ENCODE measurements around the gene NEUROG1.
A peak's percentile ranks its signal among the peaks of the same experiment; 100 is the strongest.

Gene NEUROG1

DNA sequence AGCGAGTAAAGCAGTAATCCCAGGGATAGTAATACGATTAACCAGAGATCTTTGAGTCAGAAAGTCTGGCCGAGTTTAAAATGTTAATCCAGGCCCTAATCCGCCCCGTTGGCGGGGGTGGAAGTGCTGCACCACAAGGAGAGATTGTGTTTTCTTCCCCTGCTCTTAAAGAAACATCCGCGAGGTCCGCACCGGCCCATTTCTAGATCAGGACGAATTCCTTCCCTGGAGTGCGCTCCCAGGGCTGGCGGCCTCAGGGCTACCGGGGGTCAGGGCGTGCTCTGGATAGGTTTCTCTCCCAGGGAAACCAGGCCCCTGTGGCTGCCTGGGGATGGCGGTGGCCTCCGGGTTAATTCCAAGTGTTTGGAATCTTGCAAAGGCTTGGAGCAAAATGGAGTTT, 9.3 kb upstream of the NEUROG1 start:
- no peak for DNase-seq (ENCODE audit: low read depth)
- H3K4me3 ChIP-seq (ENCODE audit: low read length), result no peak overlapping the region
- TF ChIP-seq, protein P1, sequence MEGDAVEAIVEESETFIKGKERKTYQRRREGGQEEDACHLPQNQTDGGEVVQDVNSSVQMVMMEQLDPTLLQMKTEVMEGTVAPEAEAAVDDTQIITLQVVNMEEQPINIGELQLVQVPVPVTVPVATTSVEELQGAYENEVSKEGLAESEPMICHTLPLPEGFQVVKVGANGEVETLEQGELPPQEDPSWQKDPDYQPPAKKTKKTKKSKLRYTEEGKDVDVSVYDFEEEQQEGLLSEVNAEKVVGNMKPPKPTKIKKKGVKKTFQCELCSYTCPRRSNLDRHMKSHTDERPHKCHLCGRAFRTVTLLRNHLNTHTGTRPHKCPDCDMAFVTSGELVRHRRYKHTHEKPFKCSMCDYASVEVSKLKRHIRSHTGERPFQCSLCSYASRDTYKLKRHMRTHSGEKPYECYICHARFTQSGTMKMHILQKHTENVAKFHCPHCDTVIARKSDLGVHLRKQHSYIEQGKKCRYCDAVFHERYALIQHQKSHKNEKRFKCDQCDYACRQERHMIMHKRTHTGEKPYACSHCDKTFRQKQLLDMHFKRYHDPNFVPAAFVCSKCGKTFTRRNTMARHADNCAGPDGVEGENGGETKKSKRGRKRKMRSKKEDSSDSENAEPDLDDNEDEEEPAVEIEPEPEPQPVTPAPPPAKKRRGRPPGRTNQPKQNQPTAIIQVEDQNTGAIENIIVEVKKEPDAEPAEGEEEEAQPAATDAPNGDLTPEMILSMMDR (IDR thresholded peaks at IDR 0.05; ENCODE audit: insufficient read depth, low read depth, low read length, missing control alignments), result no peak

DNA sequence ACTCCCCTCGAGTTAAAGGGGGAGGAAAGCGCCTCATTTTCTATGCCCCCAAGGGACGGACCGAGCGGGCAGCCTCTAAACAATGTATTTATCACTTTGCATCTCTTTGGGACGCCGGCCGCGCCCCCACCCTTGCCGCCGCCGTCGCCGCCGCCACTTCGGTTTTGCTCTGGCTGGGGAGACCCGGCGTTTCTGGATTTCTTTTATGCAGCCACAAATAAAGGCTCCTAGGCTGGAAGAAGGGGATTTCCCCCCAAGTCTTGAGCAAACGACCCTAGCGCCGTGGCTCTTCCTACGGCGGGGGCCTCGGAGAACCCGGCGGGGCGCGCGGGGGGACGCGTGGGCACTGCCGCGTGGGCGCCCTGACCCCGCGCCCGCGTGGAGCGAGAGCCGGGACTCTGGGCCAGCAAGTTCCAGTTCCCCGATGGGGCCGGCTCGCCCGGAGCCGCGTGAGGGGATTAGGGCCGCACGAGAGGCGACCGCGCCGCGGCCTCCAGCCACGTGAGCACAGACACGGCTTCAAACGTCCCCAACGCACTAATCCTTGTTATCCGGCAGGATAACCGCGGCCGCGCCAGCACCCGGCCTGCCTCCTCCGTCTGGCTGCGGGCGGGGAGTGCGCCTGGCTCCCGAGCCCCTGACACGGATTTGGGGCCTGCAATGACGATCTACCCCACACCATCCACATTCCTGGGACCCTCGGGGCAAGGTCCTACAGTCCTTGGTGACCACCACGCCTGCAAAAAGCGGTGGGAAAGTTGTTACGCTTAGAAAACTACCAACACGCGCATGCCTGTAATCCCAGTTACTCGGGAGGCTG, 7.9 kb upstream of the NEUROG1 start:
- peak overlapping the region; percentile 23 for H3K4me3 ChIP-seq (ENCODE audit: low read length)
- DNase-seq (ENCODE audit: low read depth), result peak; percentile 15

DNA sequence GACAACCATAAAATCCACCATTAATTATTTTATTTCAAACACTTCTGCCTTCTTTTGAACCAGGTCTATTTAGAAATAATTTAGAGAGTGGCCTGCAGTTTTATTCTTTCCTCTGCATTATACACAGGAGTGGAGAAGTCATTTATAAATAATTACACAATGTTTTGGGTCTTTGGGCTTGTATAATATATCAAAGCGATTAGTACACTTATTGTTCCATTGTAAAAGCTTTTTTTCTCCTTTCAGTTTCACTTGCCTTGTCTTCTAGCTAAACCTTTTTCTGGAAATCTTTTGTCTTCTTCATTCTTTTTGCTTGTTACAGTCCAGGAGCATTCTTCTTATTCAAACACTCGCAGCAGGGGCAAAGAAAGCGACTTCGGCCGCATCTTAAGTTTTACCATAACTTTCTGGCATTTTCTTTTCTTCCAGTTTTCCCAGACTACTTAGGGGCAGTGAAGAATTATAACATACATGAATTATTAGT, 7.3 kb upstream of the NEUROG1 start:
- TF ChIP-seq, protein P1 (IDR thresholded peaks at IDR 0.05; ENCODE audit: insufficient read depth, low read depth, low read length, missing control alignments), result no peak
- no peak for DNase-seq (ENCODE audit: low read depth)
- no peak overlapping the region for H3K4me3 ChIP-seq (ENCODE audit: low read length)

More for the DNA sequence above, 7.9 kb upstream of the NEUROG1 start:
- TF ChIP-seq, protein P1 (IDR thresholded peaks at IDR 0.05; ENCODE audit: insufficient read depth, low read depth, low read length, missing control alignments), result no peak

DNA sequence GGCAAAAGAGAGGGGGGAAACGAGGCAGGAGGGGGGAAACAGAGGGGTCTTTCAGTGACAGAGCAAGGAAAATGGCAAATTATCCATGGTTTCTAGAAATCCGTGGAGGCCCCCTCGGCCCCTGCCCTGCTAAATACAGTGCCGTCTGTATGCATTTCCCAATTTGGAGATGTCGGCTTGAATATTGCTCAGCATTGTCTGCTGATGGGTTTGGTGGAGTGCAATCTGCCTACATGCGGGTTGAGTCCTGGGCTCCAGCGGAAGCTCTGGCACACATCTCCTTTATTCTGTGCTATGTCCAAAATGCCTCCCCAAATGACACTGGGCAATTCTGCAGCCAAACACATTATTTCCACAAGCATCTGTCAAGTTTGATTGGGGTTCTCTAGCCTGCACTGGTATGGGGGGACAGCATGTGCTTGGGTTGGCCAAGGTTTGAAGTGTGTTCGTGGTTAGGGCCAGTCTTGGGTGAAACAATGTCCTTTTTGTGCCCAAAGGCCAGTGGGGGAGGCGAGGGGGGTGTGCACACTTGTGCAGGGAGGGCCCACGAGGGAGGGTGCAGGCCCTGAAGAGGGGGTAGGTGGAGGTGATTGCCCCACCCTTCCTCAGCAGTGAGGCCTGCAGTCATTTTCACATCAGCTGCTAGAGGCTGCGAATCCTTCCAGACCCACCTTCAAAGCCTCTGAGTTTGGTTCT, 6.2 kb upstream of the NEUROG1 start:
- TF ChIP-seq, protein P1 (IDR thresholded peaks at IDR 0.05; ENCODE audit: insufficient read depth, low read depth, low read length, missing control alignments), result no peak
- DNase-seq (ENCODE audit: low read depth), result no peak
- no peak overlapping the region for H3K4me3 ChIP-seq (ENCODE audit: low read length)

DNA sequence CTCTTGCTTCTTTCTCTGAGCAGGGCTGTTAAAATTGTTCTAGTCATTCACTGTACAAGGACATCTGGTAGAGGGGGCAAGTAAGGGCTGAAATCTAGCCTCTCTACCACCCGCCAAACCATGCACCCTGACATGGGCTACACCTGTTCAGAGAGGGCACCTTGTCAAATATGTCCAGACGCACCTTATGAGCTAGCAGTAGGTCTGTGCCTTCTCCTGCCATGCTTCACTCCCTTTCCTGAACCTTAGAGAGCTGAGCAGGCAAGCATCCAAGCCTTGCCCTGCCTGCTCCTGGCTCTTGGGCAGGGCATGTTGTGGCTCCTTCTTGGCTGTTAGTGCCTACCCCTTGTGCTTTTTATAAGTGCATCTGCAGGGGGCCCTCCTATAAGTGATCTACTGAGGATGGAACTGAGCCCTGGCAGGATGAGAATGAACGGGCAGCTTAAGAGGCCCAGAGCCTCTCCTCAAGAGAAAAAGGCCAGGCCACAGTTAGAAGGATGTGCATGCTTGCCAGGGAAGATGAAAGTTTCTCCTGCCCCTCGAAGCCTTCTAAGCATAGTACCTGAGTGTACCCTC, 3.8 kb upstream of the NEUROG1 start:
- TF ChIP-seq, protein P1 (IDR thresholded peaks at IDR 0.05; ENCODE audit: insufficient read depth, low read depth, low read length, missing control alignments), result no peak
- H3K4me3 ChIP-seq (ENCODE audit: low read length), result no peak overlapping the region
- no peak for DNase-seq (ENCODE audit: low read depth)

DNA sequence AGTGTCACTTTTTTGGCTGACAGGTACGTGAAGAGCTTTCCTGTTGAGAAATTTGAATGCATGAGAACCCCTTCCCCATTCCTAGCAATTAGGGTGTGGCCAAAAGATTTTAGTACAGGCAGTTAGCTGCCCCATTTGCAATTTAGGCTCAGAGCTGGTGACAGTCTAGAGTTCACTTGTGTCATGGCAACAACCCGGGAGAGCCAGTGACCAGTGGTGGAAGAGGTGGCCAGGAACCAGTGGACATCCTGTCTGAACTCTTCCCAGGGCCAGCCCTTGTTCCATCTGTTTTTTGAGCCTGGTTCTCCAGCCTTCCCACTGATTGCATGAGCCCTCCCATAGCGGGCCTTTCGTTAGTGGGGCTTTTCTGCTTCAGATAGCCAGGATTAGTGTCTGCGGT, 2.5 kb upstream of the NEUROG1 start:
- no peak overlapping the region for H3K4me3 ChIP-seq (ENCODE audit: low read length)
- TF ChIP-seq, protein P1 (IDR thresholded peaks at IDR 0.05; ENCODE audit: insufficient read depth, low read depth, low read length, missing control alignments), result no peak
- no peak for DNase-seq (ENCODE audit: low read depth)

Data from epithelial cell of esophagus (primary cell).